Thyroid gland (tissue), 4 donors: ENCODE measurements around the gene ALDH7A1. TPM values are rescaled to one million over a fixed set of nuclear protein-coding genes. Genes with fewer than 3 reads are reported as not detected.

ENCODE experiments used
- DNase-seq, 2 donors: peaks; one replicate each; pipeline ENCODE4 v3.0.0-alpha.2; 2019
- H3K27ac ChIP-seq, 3 donors: fragments of 200-600 bp; sonication (generic); 1 replicate in 2 of 3; 2 replicates in 1 of 3; pipeline ENCODE4 v1.5.1; 2016 to 2019; ENCODE audit warnings: mild to moderate bottlenecking in 1 of 3, moderate library complexity in 1 of 3
- H3K27me3 ChIP-seq: fragments of 200-600 bp; sonication (generic); one replicate; pipeline ENCODE4 v1.5.1; 2019
- H3K36me3 ChIP-seq, 2 donors: fragments of 200-600 bp; sonication (generic); one replicate each; pipeline ENCODE4 v1.5.1; 2016 to 2019
- H3K4me1 ChIP-seq, 2 donors: fragments of 200-600 bp; sonication (generic); one replicate each; pipeline ENCODE4 v1.5.1; 2017 to 2019
- H3K4me3 ChIP-seq, 3 donors: fragments of 200-600 bp; sonication (generic); replicated peaks in 1 of 3; 1 replicate in 2 of 3; 2 replicates in 1 of 3; pipeline ENCODE4 v1.5.1; 2016; ENCODE audit warnings: mild to moderate bottlenecking in 1 of 3
- H3K9me3 ChIP-seq: fragments of 200-600 bp; sonication (generic); one replicate; pipeline ENCODE4 v1.5.1; 2017
- POLR2A ChIP-seq, 2 donors: fragments of 450-650 bp; IDR thresholded peaks; one replicate each; pipeline ENCODE4 v1.6.1; 2017; ENCODE audit warnings: antibody characterized with exemption in 2 of 2, mild to moderate bottlenecking in 2 of 2, moderate library complexity in 1 of 2
- WGBS, 2 donors: methylation state at CpG; one replicate each; pipeline ENCODE4 v1.1.5; 2017; 5-methylcytosine and 5-hydroxymethylcytosine counted together
- intact Hi-C: fragments of 100-400 bp; cut with DNase I; formaldehyde crosslinking; loops from one replicate; pipeline ENCODE4 v1.15.1; 2023
- total RNA-seq, 4 donors: library from RNA; depleted of rRNA; stranded (reverse); fragments of >200 nt; gene quantifications; one replicate each; pipeline ENCODE4 v1.2.3, GENCODE V29; 2016
- TF ChIP-seq, protein P1 (sequence below), 6 experiments: fragments of 200-600 bp in 3 of 6; fragments of 450-650 bp in 3 of 6; sonication (generic) in 3 of 6; IDR thresholded peaks; one replicate each; pipeline ENCODE4 v1.5.1; 2016 to 2019; ENCODE audit warnings: antibody characterized with exemption in 6 of 6, mild to moderate bottlenecking in 2 of 6, inconsistent platforms in 1 of 6, moderate library complexity in 1 of 6

ALDH7A1 gene
- total RNA-seq, 4 donors from 2014 or later: 25.3 to 57.3 (median 41.5) TPM

DNA sequence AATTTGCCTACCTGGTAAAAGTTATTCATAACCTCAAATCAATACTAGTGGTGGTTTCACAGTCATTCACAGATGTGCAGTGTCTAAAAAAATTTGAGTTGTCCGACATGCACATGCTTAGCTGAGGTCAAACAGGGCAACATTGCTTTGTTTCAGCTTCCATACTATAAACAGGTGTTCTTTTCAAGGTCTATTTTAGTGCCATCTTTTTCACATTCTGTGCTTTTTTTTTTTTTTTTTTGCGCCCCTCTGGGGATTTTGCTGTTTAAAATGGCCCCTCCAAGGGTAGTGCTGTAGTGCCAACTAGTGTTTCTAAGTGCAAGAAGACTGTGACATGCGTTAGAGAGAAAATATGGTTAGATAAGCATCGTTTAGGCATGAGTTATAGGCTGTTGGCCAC is 20.3 kb upstream of the ALDH7A1 start:
- intact Hi-C loops: no loop called here
- Histone ChIP-seq H3K27me3 (no peaks in the 10 kb centered on the region), H3K27ac (no peak overlapping the region), H3K36me3 (peaks cover 21 to 24% of the 10 kb centered on the region in 2 donors), H3K9me3 (no peaks in the 10 kb centered on the region), H3K4me3 (no peak overlapping the region), H3K4me1 (no peaks in the 10 kb centered on the region)
- DNase-seq: no peak
- TF ChIP-seq, protein P1, sequence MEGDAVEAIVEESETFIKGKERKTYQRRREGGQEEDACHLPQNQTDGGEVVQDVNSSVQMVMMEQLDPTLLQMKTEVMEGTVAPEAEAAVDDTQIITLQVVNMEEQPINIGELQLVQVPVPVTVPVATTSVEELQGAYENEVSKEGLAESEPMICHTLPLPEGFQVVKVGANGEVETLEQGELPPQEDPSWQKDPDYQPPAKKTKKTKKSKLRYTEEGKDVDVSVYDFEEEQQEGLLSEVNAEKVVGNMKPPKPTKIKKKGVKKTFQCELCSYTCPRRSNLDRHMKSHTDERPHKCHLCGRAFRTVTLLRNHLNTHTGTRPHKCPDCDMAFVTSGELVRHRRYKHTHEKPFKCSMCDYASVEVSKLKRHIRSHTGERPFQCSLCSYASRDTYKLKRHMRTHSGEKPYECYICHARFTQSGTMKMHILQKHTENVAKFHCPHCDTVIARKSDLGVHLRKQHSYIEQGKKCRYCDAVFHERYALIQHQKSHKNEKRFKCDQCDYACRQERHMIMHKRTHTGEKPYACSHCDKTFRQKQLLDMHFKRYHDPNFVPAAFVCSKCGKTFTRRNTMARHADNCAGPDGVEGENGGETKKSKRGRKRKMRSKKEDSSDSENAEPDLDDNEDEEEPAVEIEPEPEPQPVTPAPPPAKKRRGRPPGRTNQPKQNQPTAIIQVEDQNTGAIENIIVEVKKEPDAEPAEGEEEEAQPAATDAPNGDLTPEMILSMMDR (IDR thresholded peaks at IDR 0.05): no peak
- TF ChIP-seq POLR2A (IDR thresholded peaks at IDR 0.05): no peak
- 92% methylated on average over 4 of the region's 4 CpGs for WGBS, 2 donors

DNA sequence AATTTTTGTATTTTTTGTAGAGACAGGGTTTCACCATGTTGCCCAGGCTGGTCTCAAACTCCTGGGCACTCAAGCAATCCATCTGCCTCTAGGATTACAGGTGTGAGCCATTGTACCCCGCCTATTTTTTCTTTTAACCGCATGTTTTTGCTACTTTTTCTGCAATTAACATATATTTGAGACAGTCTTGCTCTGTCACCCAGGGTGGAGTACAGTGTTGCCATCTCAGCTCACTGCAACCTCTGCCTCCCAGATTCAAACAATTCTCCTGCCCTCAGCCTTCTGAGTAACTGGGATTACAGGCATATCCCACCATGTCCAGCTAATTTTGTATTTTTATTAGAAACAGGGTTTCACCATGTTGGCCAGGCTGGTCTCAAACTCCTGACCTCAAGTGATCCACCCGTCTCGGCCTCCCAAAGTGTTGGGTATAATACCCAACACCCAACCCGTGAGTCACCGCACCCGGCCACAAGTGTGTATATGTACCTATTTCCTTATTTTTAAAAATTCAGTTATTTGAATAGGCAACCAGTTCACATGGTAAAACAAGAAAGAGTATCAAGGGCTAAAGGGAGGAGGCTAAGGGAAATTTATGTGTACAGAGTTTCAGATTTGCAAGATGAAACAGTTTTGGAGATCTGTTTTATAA is 19.0 kb upstream of the ALDH7A1 start:
- Histone ChIP-seq H3K4me3 (no peak overlapping the region), H3K9me3 (no peaks in the 10 kb centered on the region), H3K27me3 (no peaks in the 10 kb centered on the region), H3K36me3 (peaks cover 25% of the 10 kb centered on the region in 2 donors), H3K27ac (no peak overlapping the region), H3K4me1 (no peaks in the 10 kb centered on the region)
- DNase-seq: no peak
- 92 to 97% methylated on average over 7 of the region's 7 CpGs for WGBS, 2 donors
- TF ChIP-seq, protein P1 (IDR thresholded peaks at IDR 0.05): no peak
- no peak for TF ChIP-seq POLR2A (IDR thresholded peaks at IDR 0.05)
- intact Hi-C loops: no loop called here

DNA sequence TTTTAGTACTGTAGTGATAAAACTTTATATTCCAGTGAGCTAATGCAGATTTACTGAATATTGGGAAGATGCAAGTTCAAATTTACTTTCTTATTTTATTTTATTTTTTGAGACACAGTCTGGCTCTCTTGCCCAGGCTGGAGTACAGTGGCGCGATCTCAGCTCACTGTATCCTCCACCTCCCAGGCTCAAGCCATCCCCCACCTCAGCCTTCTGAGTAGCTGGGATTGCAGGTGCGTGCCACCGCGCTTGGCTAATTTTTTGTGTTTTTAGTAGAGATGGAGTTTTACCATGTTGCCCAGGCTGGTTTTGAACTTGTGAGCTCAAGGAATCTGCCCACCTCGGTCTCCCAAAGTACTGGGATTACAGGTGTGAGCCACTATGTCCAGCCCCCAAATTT is 15.6 kb upstream of the ALDH7A1 start:
- Histone ChIP-seq H3K27me3 (no peaks in the 10 kb centered on the region), H3K36me3 (peaks cover 9 to 19% of the 10 kb centered on the region in 2 donors), H3K4me3 (no peak overlapping the region), H3K4me1 (peaks cover 1 to 4% of the 10 kb centered on the region in 2 donors), H3K9me3 (no peaks in the 10 kb centered on the region), H3K27ac (no peak overlapping the region)
- intact Hi-C loops: no loop called here
- 94% methylated on average over 6 of the region's 6 CpGs for WGBS, 2 donors
- no peak for TF ChIP-seq POLR2A (IDR thresholded peaks at IDR 0.05)
- TF ChIP-seq, protein P1 (IDR thresholded peaks at IDR 0.05): no peak
- no peak for DNase-seq

DNA sequence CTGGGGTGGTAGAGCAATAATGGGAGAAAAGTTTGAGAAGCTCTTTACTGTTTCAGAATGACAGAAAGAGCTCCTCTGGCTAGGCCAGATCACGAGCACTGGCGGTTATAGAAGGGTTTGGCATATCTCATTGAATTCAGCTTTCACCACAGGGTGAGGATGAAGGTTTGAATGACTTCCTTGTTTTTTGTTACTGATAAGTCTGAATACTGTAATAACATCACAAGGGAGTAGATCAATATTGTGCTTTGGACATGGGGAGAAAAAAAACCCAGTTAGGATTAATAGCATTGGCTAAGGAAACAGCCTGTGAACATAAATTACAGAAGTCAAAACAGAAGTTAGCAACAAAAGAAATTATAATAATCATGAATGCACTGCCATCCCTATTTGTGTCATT is 15.1 kb upstream of the ALDH7A1 start:
- WGBS, 2 donors: 89 to 95% methylated on average over 2 of the region's 2 CpGs

DNA sequence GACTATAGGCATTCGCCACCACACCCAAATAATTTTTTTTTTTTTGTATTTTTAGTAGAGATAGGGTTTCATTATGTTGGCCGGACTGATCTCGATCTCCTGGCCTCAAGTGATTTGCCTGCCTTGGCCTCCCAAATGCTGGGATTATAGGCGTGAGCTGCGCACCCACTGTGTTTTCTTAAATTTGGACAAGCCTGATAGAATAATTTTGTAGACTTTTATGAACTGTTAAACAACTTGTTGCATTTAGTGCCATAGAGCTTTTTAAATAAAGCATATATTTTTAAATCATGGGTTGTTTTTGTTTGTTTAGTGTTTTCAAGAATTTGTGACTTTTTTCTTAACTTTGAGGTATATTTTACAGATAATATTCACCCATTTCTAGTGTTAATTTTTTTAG is 10.5 kb upstream of the ALDH7A1 start:
- DNase-seq: no peak
- H3K36me3 ChIP-seq: peaks cover 19 to 22% of the 10 kb centered on the region in 2 donors
- no peak overlapping the region for H3K27ac ChIP-seq
- 90 to 92% methylated on average over 5 of the region's 5 CpGs for WGBS, 2 donors
- peaks cover 15 to 23% of the 10 kb centered on the region in 2 donors for H3K4me1 ChIP-seq
- H3K4me3 ChIP-seq: no peak overlapping the region
- H3K9me3 ChIP-seq: no peaks in the 10 kb centered on the region
- intact Hi-C loops: no loop called here
- H3K27me3 ChIP-seq: no peaks in the 10 kb centered on the region
- TF ChIP-seq, protein P1 (IDR thresholded peaks at IDR 0.05): no peak
- TF ChIP-seq POLR2A (IDR thresholded peaks at IDR 0.05): no peak

More for the DNA sequence above, 15.1 kb upstream of the ALDH7A1 start:
- H3K4me3 ChIP-seq: no peak overlapping the region
- intact Hi-C loops: no loop called here
- no peaks in the 10 kb centered on the region for H3K9me3 ChIP-seq
- H3K36me3 ChIP-seq: peaks cover 9 to 21% of the 10 kb centered on the region in 2 donors
- peaks cover 5 to 8% of the 10 kb centered on the region in 2 donors for H3K4me1 ChIP-seq
- no peak overlapping the region for H3K27ac ChIP-seq
- TF ChIP-seq, protein P1 (IDR thresholded peaks at IDR 0.05): no peak
- TF ChIP-seq POLR2A (IDR thresholded peaks at IDR 0.05): no peak
- no peak for DNase-seq
- H3K27me3 ChIP-seq: no peaks in the 10 kb centered on the region
